ENCODE measurements around the gene SUZ12. TPM values are rescaled to one million over a fixed set of nuclear protein-coding genes. Genes with fewer than 3 reads are reported as not detected.

Gene SUZ12
- 15.0 and 15.3 TPM in 2 replicates for total RNA-seq

GRCh38 chr17:31936615-31937609 lies at the start of gene SUZ12:
TSS of gene SUZ12 (plus strand) at chr17:31937007. CDS start at chr17:31937247, 240 bp downstream.

GRCh38 chr17:32006957-32007462 lies 70.2 kb downstream of the SUZ12 start, which contains the start of gene LRRC37B:
TSS of gene LRRC37B (plus strand) at chr17:32007383. CDS start at chr17:32021393, 14,010 bp downstream.

Other genes with a start within 250 kb of the SUZ12 start
- gene COPRS, start 77.8 kb upstream of the SUZ12 start, total RNA-seq, result 28.2 and 64.6 TPM in 2 replicates
- gene UTP6, start 35.3 kb upstream of the SUZ12 start, total RNA-seq, result 24.1 and 25.3 TPM in 2 replicates
- gene LRRC37B, start 70.4 kb downstream of the SUZ12 start, total RNA-seq, result 3.4 and 8.9 TPM in 2 replicates
- 24.6 and 29.0 TPM in 2 replicates for gene RHOT1, start 205.5 kb downstream of the SUZ12 start, total RNA-seq

Measured in epithelial cell of alveolus of lung (primary cell).